ENCODE data around the gene SNX21. TPM values are rescaled to one million over a fixed set of nuclear protein-coding genes. Genes with fewer than 3 reads are reported as not detected.

Gene SNX21
- total RNA-seq, 1 donor from 2014 or later = 24.7 TPM

DNA sequence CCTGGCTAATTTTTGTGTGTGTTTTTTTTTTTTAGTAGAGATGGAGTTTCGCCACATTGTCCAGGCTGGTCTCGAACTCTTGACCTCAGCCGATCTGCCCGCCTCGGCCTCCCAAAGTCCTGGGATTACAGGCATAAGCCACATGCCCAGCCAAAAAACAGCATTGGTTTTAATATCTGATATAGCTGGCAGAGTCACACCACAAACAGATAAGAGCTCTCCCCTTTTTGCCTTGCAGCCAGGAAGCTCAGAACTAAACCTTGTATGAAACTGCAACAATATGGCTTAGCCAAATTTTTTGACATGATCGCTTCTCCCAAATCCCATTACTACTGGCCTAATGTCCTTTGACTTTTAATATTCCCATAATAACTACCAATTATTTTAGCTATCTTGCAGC, 18.7 kb downstream of the SNX21 start:
- H3K36me3 ChIP-seq = peaks cover 45% of the 10 kb centered on the region

DNA sequence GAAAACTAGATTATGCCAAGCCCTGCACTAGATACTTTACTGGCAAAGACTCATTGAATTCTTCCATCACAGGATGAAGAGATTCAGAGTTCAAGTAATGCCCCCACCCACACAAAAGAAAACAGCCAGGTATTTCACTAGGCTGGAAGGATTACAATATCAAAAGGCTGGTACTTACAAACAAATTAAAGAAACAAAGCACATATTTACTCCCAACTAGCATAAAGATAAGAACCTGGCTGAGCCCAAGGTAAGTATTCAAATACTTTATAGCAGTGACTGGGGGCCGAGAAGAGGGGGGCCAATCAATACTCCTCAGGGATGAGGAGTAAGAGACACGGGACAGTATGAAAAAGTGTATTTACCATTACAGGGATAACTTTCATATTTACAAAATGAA, 19.9 kb downstream of the SNX21 start:
- peaks cover 51% of the 10 kb centered on the region for H3K4me1 ChIP-seq
- TF ChIP-seq, protein P1, sequence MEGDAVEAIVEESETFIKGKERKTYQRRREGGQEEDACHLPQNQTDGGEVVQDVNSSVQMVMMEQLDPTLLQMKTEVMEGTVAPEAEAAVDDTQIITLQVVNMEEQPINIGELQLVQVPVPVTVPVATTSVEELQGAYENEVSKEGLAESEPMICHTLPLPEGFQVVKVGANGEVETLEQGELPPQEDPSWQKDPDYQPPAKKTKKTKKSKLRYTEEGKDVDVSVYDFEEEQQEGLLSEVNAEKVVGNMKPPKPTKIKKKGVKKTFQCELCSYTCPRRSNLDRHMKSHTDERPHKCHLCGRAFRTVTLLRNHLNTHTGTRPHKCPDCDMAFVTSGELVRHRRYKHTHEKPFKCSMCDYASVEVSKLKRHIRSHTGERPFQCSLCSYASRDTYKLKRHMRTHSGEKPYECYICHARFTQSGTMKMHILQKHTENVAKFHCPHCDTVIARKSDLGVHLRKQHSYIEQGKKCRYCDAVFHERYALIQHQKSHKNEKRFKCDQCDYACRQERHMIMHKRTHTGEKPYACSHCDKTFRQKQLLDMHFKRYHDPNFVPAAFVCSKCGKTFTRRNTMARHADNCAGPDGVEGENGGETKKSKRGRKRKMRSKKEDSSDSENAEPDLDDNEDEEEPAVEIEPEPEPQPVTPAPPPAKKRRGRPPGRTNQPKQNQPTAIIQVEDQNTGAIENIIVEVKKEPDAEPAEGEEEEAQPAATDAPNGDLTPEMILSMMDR (IDR thresholded peaks at IDR 0.05; ENCODE audit: borderline replicate concordance) = no peak
- no peaks in the 10 kb centered on the region for H3K27me3 ChIP-seq (ENCODE audit: low read depth)
- no peak for DNase-seq
- intact Hi-C loops (cut with micrococcal nuclease) = no loop called here
- H3K36me3 ChIP-seq = peaks cover 36% of the 10 kb centered on the region
- H3K27ac ChIP-seq (replicated peaks) = no peak overlapping the region
- H3K4me3 ChIP-seq = no peak overlapping the region
- H3K9me3 ChIP-seq (replicated peaks) = no peaks in the 10 kb centered on the region

More for the DNA sequence above, 18.7 kb downstream of the SNX21 start:
- Histone ChIP-seq H3K27me3 (ENCODE audit: low read depth) (no peaks in the 10 kb centered on the region), H3K4me3 (no peak overlapping the region), H3K4me1 (peaks cover 40% of the 10 kb centered on the region), H3K9me3 (replicated peaks) (no peaks in the 10 kb centered on the region), H3K27ac (replicated peaks) (no peak overlapping the region)
- intact Hi-C loops (cut with micrococcal nuclease) = no loop called here
- no peak for DNase-seq
- TF ChIP-seq, protein P1 (IDR thresholded peaks at IDR 0.05; ENCODE audit: borderline replicate concordance) = no peak

DNA sequence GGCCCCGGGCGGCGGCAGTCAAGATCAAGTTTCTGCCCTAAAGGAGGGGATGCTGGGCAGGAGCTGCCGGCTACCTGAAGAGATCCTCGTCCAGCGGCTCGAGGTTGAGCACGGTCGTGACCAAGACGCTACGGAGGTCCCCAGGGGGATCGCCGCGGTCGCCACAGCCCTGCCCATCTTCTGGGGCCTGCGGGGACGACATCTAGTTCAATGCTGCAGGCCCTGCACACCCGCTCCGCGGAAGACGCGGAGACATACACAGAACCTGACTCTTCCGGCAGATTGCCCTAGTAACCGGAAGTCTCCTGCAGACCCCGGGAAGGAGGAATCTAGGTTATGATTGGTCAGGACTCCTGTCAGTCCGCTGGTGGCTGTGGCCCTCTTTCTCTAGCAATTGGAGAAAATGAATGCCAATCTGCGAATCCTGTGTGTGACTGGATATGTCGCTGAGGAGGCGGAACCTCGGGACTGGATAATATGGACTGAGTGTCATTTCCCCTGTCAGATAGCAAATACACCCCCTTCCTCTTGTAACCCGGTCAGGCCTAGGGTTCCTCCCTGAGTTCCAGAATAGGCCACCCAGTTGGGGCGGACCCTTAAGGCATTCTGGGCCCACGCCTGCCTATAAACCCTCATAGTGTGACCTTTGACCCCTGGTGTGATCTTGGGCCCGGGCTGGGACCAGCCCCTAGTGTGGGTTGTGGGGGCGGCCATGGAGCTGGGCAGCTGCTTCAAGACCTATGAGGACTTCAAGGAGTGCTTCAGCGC, 23.7 kb downstream of the SNX21 start, which contains the start of the genes ACOT8 and ZSWIM3:
Gene ACOT8 (minus strand): TSS at position 279 of the 768 bp plus-strand sequence. CDS start 77 bp downstream, at position 202.
Gene ZSWIM3 (plus strand): TSS at position 501 of the 768 bp plus-strand sequence. CDS start 212 bp downstream, at position 713.
- Histone ChIP-seq H3K36me3 (peaks cover 20% of the 10 kb centered on the region), H3K4me1 (peaks cover 44% of the 10 kb centered on the region), H3K27ac (replicated peaks) (peak within 1 kb of the TSS; percentile 92), H3K4me3 (peak within 1 kb of the TSS; percentile 98), H3K9me3 (replicated peaks) (no peaks in the 10 kb centered on the region), H3K27me3 (ENCODE audit: low read depth) (no peaks in the 10 kb centered on the region)
- TF ChIP-seq, protein P1 (IDR thresholded peaks at IDR 0.05; ENCODE audit: borderline replicate concordance) = no peak
- DNase-seq = peak; percentile 90
- intact Hi-C loops (cut with micrococcal nuclease) = no loop called here

DNA sequence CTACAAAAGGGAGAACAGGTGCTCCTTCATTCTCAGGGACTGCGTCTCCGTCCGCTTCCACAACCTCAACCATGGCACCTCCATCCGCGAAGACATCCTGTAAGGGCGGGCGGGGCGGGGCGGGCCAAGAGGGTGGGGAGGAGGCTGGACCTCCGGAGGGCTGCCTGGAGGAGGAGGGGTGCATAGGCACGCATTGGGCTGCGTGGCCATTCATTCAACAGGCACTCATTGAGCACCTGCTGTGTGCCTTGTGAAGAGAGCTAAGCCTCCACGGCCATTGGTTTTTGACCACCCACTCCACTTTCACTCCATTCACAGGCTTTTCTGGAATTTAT, 24.2 kb downstream of the SNX21 start:
- H3K4me3 ChIP-seq = peak overlapping the region; percentile 98
- H3K27ac ChIP-seq (replicated peaks) = peak overlapping the region; percentile 92
- DNase-seq = no peak
- TF ChIP-seq, protein P1 (IDR thresholded peaks at IDR 0.05; ENCODE audit: borderline replicate concordance) = no peak
- H3K4me1 ChIP-seq = peaks cover 44% of the 10 kb centered on the region
- intact Hi-C loops (cut with micrococcal nuclease) = no loop called here
- H3K36me3 ChIP-seq = peaks cover 19% of the 10 kb centered on the region
- H3K27me3 ChIP-seq (ENCODE audit: low read depth) = no peaks in the 10 kb centered on the region
- H3K9me3 ChIP-seq (replicated peaks) = no peaks in the 10 kb centered on the region

DNA sequence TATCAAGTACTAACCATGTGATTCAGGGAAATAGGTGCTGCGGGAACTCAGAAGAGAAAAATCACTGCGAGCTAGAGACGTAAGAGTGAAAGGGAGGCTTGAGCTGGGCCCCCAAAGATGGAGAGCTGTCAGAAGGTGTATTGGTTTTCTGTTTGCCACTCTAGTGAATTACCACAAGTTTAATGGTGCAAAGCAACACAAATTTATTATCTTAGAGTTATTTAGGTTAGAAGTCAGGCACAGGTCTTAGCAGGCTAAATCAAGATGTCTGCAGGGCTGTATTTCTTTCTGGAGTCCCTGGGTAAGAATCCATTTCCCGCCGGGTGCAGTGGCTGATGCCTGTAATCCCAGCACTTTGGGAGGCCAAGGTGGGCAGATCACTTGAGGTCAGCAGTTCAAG, 26.3 kb downstream of the SNX21 start:
- intact Hi-C loops (cut with micrococcal nuclease) = no loop called here
- no peak for DNase-seq
- Histone ChIP-seq H3K36me3 (no peaks in the 10 kb centered on the region), H3K9me3 (replicated peaks) (no peaks in the 10 kb centered on the region), H3K4me1 (peaks cover 38% of the 10 kb centered on the region), H3K4me3 (no peak overlapping the region), H3K27me3 (ENCODE audit: low read depth) (no peaks in the 10 kb centered on the region), H3K27ac (replicated peaks) (no peak overlapping the region)
- TF ChIP-seq, protein P1 (IDR thresholded peaks at IDR 0.05; ENCODE audit: borderline replicate concordance) = no peak

Data from left ventricle myocardium inferior (tissue), 1 donor.